BE2C (cell line): Measurements from ENCODE around the gene PRKAR2A.
A peak's percentile ranks its signal among the peaks of the same experiment; 100 is the strongest.

Experiments used
- DNase-seq: peaks from one replicate; pipeline ENCODE4 v3.0.0-alpha.2; 2020
- H3K27me3 ChIP-seq: fragments of 250-450 bp; sonication (Bioruptor Pico); 2 replicates; pipeline ENCODE4 v1.5.1; 2020; ENCODE audit warnings: mild to moderate bottlenecking
- H3K36me3 ChIP-seq: fragments of 250-450 bp; sonication (Bioruptor Pico); 2 replicates; pipeline ENCODE4 v1.5.1; 2020; ENCODE audit warnings: mild to moderate bottlenecking
- H3K4me1 ChIP-seq: fragments of 250-450 bp; sonication (Bioruptor Pico); 2 replicates; pipeline ENCODE4 v1.5.1; 2020
- H3K4me3 ChIP-seq: 2 replicates; pipeline ENCODE4 v1.5.1; 2011; ENCODE audit warnings: low read depth, low read length
- H3K9me3 ChIP-seq: fragments of 250-450 bp; sonication (Bioruptor Pico); 2 replicates; pipeline ENCODE4 v1.5.1; 2020
- TF ChIP-seq, protein P1 (sequence below): IDR thresholded peaks from 2 replicates; pipeline ENCODE4 v1.5.1; 2012; ENCODE audit warnings: mild to moderate bottlenecking, low read depth, low read length

The PRKAR2A gene

DNA sequence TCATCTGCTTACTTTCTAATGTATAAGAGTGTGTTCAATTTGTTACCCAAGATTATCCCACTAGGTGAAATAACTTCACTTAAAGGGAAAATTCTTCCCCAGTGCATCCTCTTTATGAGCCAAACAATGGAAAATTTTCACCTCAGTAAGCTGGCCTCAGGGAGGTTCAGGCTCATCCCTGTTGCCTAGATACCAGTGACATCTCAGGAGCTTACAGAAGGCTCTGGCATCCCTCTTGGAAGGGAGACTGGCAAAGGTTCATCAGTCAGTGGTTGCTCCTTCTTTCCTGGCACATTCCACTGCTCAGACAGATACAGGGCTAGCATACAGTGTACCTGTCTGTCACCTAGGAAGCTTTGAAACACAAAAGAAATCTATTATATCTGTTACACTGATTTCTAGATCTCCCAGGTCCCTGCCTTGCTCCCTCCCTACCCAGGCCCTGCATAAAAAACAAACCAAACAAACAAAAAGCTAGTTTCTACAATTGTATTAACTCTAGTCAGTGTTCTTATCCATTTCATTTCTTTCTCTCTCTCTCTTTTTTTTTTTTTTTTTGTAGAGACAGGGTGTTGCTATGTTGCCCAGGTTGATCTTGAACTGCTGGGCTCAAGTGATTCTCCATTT, 132.4 kb downstream of the PRKAR2A start:
- DNase-seq: peak; percentile 20
- TF ChIP-seq, protein P1, sequence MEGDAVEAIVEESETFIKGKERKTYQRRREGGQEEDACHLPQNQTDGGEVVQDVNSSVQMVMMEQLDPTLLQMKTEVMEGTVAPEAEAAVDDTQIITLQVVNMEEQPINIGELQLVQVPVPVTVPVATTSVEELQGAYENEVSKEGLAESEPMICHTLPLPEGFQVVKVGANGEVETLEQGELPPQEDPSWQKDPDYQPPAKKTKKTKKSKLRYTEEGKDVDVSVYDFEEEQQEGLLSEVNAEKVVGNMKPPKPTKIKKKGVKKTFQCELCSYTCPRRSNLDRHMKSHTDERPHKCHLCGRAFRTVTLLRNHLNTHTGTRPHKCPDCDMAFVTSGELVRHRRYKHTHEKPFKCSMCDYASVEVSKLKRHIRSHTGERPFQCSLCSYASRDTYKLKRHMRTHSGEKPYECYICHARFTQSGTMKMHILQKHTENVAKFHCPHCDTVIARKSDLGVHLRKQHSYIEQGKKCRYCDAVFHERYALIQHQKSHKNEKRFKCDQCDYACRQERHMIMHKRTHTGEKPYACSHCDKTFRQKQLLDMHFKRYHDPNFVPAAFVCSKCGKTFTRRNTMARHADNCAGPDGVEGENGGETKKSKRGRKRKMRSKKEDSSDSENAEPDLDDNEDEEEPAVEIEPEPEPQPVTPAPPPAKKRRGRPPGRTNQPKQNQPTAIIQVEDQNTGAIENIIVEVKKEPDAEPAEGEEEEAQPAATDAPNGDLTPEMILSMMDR: no peak
- Histone ChIP-seq H3K4me1 (no peaks in the 10 kb centered on the region), H3K36me3 (peaks cover 40% of the 10 kb centered on the region), H3K27me3 (no peaks in the 10 kb centered on the region), H3K9me3 (no peaks in the 10 kb centered on the region), H3K4me3 (peak overlapping the region; percentile 96)

DNA sequence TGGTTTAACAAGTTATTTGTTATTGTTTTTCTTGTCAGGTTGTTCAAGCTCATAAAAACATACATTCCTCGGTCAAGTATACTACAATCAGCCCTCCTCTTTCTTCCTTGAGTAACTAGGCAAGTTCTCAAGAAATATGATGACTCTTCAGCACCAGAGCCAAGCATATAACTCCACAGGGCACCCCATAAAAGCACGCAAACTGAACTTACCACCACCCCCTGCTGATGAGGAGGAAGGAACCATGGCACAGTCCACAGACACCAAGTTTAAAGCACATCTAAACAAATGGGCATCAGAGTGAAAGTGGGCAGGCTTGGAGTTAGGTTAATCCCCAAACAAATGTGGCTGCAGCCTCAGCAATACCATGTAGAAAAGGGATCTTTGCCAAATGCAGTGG, 135.9 kb downstream of the PRKAR2A start:
- Histone ChIP-seq H3K36me3 (peaks cover 62% of the 10 kb centered on the region), H3K27me3 (no peaks in the 10 kb centered on the region), H3K4me3 (no peak overlapping the region), H3K9me3 (no peaks in the 10 kb centered on the region), H3K4me1 (no peaks in the 10 kb centered on the region)
- DNase-seq: no peak
- TF ChIP-seq, protein P1: no peak

GRCh38 chr3:48709051-48709461, 138.6 kb downstream of the PRKAR2A start:
- H3K36me3 ChIP-seq: peaks cover 50% of the 10 kb centered on the region

DNA sequence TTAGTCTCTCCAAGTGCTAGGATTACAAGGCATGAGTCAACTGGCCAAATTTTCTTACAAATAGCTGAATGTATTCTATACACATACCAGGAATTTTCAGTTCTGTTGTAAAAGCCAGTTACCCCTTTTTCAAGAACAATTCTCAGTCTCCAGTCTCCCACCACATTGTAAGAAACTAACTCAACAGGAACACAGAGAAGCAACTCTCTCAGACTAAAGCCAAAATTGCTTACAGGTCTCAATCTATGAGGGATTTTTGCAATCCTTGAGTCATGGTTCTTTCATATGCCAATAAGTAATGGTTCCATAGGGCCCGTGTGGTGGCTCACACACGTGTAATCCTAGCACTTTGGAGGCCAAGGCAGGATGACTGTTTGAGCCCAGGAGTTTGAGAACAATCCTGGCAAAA, 139.2 kb downstream of the PRKAR2A start:
- peaks cover 45% of the 10 kb centered on the region for H3K36me3 ChIP-seq
- no peaks in the 10 kb centered on the region for H3K4me1 ChIP-seq
- no peak overlapping the region for H3K4me3 ChIP-seq
- TF ChIP-seq, protein P1: no peak
- DNase-seq: no peak
- H3K27me3 ChIP-seq: no peaks in the 10 kb centered on the region
- H3K9me3 ChIP-seq: no peaks in the 10 kb centered on the region

More at GRCh38 chr3:48709051-48709461, 138.6 kb downstream of the PRKAR2A start:
- H3K9me3 ChIP-seq: no peaks in the 10 kb centered on the region
- H3K27me3 ChIP-seq: no peaks in the 10 kb centered on the region
- H3K4me3 ChIP-seq: no peak overlapping the region
- H3K4me1 ChIP-seq: no peaks in the 10 kb centered on the region
- TF ChIP-seq, protein P1: no peak
- no peak for DNase-seq

- TF ChIP-seq, protein P1: no peak
- H3K27me3 ChIP-seq: no peaks in the 10 kb centered on the region
- peaks cover 33% of the 10 kb centered on the region for H3K36me3 ChIP-seq
- DNase-seq: no peak
- no peaks in the 10 kb centered on the region for H3K4me1 ChIP-seq
- no peak overlapping the region for H3K4me3 ChIP-seq
- no peaks in the 10 kb centered on the region for H3K9me3 ChIP-seq
Observed at GRCh38 chr3:48707157-48707556, 140.5 kb downstream of the PRKAR2A start.

- Histone ChIP-seq H3K27me3 (no peaks in the 10 kb centered on the region), H3K4me1 (no peaks in the 10 kb centered on the region), H3K4me3 (no peak overlapping the region), H3K36me3 (peaks cover 20% of the 10 kb centered on the region), H3K9me3 (no peaks in the 10 kb centered on the region)
- TF ChIP-seq, protein P1: no peak
- no peak for DNase-seq
Observed at GRCh38 chr3:48702320-48702920, 145.3 kb downstream of the PRKAR2A start.
